HG03175 (cell line): Measurements from ENCODE around the gene ZBTB43.
"Not testable (repeated sequence)": the region's sequence is repeated elsewhere in the genome, so short reads cannot be mapped to it uniquely, and the experiment has no call there.

Experiments used
- ATAC-seq: cut with Tn5 transposase; IDR thresholded peaks from one replicate; pipeline ENCODE4 v1.9.1; 2021; ENCODE audit warnings: mild to moderate bottlenecking, moderate library complexity; ENCODE audit not compliant: unreplicated experiment

Gene ZBTB43

DNA sequence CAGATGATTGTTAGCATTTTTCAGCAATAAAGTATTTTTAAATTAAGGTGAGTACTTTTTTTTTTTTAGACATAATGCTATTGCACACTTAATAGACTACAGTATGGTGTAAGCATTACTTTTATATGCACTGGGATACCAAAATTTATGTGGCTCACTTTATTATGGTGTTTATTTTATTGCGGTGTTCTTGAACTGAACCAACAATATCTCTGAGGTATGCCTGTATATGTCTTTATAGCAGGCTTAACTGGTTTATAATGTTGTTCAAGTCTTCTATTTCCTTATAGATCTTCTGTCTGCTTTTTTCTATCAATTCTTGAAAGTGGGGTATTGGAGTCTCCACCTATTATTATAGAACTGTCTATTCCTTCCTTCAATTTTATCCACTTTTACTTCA is 18.0 kb downstream of the ZBTB43 start:
- ATAC-seq = no peak

DNA sequence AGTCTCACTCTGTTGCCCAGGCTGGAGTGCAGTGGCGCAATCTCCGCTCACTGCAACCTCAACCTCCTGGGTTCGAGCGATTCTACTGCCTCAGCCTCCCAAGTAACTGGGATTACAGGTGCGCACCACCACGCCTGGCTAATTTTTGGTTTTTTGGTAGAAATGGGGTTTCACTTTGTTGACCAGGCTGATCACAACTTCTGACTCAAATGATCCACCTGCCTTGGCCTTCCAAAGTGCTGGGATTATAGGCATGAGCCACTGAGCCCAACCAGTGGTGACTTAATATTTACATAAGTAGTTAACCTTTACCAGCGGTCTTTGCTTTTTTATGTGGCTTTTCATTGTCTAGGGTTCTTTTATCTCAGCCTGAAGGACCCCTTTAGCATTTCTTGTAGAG is 19.2 kb downstream of the ZBTB43 start:
- not testable (repeated sequence) for ATAC-seq

DNA sequence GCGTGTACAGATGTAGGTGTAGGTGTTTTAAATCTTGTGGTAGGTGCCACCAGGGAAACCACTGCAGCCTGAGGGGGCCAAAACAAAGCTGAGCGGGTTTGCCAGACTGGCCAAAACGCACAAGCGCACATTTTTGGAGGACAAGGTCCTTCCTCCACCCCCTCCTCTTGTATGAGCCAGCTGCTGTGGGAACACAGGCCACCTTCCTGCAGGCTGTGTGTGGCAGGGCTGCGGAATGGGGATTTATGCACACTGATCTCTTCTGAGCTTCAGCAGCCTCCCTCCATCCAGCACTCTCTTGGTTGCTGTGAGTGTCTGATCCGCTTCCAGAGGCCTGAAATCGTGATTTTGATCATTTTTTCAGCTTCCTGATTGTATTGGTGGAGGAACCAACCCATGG is 22.4 kb downstream of the ZBTB43 start:
- ATAC-seq = no peak

DNA sequence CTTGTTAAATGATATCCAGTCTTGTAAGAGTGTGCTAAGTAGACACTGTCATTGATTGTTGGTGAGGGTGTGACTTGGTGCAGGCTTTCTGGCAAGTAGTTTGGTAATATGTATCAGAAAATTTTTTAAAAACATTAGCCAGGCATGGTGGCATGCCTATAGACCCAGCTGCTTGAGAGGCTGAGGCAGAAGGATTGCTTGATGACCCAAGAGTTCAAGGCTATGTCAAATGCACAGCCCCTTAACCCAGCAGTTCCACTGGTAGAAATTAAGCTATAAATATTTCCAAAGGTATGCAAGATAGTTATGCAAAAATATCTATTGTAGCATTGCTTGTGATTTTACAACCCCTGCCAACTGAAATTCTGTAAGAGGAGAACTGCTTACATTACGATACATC is 24.2 kb downstream of the ZBTB43 start:
- no peak for ATAC-seq

DNA sequence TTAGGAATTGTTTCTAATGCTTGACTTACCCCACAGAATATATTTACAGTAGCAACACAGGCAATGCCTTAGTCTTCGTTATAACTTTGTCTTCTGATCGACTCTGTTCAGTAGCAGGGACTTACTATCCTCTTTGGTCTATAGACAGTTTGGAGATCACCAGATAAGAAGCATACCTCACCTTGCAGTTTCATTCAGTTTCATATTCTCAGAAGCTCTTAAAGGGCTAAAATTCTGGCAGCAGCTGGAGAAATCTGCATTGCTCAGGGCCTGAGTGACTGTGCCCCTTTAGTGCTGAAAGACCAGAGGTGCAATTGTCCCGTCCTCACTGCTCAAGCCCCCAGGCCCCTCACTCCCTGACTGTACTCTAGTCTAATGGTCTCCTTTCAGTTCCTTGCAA is 26.0 kb downstream of the ZBTB43 start:
- no peak for ATAC-seq

DNA sequence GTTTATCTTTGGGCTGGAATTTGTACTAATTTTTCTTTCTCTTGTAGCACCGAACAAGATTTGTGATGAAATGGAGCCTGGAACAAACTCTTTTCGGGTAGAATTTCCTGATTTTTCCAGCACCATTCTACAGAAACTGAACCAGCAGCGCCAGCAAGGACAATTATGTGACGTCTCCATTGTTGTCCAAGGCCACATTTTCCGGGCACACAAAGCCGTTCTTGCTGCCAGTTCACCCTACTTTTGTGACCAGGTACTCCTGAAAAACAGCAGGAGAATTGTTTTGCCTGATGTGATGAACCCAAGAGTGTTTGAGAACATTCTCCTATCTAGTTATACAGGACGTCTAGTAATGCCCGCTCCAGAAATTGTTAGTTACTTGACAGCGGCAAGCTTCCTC is 27.6 kb downstream of the ZBTB43 start:
- no peak for ATAC-seq

DNA sequence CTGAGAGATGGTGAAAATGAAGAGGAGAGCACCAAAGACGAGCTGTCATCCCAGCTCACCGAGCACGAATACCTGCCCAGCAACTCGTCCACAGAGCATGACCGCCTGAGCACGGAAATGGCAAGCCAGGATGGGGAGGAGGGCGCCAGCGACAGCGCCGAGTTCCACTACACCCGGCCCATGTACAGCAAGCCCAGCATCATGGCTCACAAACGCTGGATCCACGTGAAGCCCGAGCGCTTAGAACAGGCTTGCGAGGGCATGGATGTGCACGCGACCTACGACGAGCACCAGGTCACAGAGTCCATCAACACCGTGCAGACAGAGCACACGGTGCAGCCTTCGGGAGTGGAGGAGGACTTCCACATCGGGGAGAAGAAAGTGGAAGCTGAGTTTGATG is 28.2 kb downstream of the ZBTB43 start:
- ATAC-seq = no peak

DNA sequence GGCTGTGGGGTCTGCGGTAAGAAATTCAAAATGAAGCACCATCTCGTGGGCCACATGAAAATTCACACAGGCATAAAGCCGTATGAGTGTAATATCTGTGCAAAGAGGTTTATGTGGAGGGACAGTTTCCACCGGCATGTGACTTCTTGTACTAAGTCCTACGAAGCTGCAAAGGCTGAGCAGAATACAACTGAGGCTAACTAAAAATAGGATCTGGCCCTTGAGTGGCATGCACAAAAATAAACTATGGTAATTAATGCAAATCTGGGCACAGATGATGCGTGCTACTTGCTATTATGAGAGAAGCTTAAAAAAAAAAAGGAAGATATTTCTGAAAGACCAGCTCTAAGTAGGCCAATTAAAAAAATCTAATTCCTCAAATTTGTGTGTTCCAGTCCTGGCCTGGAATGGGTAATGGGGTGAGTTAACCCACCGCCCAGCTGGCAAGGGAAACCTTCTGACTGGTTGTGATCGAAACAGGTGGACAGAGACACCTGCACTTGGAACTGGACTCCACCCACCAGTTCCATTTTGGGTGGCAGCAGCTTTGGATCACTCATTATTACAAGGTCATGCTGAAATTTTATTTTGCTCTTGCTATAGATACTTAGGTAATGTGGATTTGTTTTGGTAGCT is 29.0 kb downstream of the ZBTB43 start:
- no peak for ATAC-seq

DNA sequence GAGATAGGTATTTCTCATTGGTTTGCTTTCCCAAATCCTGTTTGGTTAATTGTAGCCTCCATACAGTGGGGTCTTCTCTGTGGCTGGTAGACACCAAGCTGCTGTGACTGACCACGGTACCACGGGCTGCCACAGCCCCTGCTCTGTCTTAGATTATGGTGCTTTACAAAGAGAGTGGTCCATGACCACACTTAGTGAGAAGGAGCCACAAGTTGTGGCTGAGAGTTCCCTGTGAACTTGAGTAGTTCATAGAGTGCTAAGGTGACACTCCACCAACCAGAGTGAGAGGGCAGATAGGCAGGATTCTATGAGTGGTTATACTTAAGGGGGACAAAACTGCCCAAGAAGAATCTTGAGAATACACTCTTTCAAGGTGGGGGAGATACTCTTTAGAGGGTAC is 29.8 kb downstream of the ZBTB43 start:
- ATAC-seq = no peak

DNA sequence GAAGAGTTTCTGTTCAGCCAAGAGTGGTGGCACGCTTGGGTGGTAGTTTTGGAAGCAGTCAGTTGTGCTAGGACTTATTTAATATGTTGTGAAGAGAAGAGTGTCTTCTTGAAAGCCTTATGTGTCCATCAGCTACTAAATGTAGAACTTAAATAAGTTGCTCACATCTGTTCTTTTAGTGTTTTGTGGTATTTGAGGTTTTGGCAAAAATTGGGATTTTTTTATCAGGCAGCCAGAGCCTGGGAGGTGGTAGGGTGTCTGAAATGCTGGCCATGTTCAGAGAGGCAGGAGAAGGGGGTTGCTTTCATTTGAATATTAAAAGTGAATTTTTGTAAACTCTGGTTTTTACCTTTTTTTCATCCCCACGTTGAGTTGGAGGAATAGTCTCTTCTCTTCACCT is 31.4 kb downstream of the ZBTB43 start:
- no peak for ATAC-seq

DNA sequence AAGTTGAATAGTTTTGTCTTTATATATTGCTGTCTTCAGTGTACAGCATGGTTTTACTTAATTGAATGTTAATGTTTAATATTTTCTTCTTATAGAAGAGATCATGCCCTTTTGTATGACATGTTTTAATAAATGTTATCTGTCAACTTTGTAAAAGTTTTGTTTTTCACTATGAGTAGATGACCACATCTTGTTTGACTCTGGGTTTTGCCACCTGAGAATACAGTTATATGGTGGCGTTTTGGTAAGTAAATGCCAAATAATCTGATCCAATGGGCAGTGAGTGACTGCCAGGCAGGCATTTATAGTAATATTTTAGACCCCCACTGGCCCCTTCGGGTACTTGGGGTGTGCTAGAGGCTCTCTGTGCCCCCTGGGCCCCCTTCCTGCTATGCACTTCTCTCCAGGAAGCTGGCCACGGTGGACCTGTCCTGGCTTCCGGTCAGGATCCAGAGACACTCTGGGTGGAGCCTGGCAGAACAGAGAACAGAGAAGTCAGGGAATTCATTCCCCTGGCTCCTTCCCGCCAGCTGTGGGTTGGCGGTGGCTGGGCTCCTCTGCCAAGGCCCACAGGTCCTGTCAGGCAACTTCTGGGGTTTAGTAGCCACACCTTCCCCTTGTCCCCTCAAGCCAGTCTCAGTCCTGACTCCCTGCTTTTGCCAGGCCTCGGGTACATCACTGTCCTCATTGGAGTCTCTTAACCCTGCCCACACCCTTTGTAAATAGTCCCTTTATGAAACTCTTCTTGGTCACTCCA is 33.4 kb downstream of the ZBTB43 start:
- ATAC-seq = peak; percentile 10

DNA sequence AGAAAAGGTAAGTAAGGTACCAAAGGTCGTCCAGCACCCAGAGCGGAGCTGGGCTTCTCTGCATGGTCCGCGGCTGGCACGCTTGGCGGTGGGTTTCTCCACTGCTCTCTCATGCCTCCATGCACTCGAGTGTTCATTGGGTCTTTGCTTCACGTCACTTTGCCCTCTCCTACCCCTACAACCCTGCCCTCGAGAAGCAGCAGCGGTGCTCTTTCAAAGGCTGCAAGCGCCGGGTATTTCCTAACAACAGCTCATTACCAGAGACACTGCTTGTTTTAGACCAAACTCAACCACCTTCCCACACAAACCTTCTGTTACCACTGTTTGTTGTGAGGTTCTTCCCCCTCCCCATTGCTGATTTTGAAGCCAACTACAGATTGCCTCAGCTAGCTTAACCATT is 34.1 kb downstream of the ZBTB43 start:
- ATAC-seq = peak; percentile 40

DNA sequence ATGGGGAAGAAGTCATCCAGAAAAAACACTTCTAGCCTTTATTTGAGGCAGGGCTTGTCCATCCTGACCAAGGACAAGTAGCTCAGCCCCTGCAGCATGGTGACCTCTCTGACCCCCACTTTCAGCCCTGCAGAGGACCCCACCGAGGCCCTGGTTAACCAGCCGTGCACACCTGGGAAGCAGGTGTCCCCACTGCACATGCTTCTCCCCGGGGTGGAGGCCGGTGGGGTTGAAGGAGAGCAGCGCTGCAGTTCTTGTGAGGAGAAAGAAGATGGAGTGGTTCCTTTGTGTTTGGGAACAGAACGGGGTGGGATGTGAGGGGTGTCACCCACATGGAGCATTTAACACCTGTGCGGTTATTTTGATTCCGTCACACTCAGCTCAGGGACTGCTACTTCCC is 34.5 kb downstream of the ZBTB43 start:
- no peak for ATAC-seq

DNA sequence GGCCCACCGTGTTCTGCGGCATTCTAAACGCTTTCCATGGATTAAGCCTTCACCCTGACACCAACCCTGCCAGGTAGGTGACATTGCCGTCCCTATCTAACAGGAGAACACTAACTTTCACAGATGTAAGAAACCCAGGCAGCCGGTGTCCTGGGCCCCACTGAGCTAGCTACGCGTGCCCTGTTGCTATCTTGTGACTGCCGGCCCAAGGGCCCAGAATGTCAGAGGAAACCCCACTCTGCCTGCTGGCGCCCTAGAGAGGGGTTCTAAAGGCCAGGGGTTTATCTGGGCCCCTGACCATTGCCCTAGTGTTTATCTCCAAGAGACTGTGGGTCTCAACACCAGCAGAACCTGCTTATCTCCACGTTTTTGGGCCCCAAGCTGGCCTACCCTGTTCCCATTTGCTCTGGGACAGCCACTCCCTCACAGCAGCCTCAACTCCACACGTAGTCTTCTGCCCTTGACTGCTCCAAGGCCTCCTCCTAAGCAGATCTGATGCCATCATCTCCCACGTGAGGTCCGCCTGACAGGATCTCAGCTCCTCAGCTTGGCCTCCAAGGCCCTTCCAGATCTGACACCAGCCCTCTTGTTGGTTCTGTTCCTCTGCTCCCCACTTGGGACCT is 37.5 kb downstream of the ZBTB43 start:
- no peak for ATAC-seq

DNA sequence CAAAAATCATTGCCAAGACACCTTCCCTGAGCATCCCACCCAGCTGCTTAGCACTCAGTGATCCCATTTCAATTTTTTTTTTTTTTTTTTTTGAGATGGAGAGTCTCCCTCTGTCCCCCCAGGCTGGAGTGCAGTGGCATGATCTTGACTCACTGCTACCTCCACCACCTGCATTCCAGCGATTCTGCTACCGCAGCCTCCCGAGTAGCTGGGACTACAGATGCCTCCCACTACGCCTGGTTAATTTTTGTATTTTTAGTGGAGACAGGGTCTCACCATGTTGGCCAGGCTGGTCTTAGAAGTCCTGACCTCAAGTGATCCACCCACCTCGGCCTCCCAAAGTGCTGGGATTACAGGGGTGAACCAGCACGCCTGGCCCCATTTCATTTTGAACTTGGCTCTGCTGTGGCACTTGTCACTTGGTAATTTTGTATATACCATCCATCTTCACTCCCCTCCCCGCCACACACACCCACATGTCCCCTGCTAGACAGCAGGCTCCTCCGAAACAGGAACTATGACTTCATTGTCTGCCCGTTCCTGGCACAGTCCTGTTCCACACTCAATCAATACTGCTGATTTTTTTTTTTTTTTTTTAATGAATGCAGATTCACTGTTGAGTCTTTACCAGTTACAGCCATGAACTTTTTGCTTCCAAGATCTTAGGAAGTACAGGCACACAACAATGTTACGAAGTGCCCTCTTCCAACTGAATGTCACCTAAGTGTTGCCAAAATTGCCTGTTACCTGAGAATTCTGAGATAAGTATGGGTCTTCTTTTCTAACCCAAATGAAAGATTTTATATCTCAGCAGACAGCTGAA is 38.3 kb downstream of the ZBTB43 start:
- ATAC-seq = no peak

DNA sequence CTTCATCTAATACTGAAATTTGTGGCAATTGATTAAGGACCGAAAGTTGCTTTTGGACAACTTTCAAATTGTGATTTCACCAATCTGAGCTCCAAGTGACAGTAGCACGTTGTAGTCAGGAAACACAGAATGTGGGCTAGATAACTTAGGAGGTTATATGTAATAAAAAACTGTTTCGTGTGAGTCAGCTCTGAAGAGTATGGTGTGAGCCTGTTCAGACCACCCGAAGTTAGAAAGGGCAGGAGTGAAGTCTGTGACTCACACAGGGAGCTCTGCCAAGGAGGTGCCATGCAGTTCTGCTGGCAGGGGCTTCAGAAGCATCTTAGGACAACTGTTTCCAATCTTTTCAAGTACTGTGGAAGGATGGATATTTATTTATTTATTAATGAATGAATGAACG is 39.2 kb downstream of the ZBTB43 start:
- no peak for ATAC-seq

DNA sequence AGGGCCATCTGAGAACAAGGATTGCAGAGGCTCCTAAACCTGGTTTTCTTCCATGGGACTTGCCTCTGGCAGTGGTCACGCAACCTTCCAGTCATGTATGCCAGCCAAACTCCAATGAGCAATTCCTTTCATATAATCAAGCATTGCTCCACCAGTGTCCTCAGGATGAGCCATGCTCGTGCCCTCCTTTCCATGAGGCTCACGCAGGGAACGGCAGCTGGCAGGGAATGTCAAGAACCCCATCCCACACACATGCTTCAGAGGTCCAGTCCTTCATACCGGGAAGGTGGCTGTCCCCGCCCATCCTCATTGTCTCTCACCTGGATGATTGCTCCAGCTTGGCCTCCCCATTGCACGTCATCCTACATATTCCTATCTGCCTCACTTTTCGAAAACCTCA is 42.2 kb downstream of the ZBTB43 start:
- no peak for ATAC-seq

DNA sequence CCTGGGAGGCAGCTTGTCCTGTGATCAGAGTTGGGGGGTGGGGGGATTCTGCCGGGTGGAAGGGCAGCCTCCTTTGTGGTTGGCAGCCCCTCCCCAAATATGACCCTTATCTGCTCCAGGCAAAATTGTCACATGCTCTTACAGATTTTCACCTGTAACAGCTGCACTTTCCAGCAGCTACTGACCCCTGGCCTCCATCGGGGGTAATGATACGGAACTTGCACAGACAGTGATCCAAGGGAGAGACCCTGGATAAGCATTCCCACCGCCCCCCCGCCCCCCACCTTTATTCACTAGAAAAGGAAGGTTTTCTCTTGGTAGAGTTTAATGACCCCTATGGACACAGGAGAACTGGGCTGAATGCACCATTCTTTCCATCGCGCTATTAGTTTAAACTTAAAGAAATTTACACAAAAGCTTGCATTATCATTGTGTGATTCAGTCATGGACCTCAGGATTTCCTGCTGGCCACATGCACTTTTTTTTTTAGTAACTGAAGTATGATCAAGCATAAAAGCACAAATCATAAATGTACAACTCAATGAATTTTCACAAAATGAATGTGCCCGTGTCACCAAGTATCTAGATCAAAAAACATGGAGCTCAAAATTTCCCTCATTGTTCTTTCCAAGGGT is 44.9 kb downstream of the ZBTB43 start:
- no peak for ATAC-seq

DNA sequence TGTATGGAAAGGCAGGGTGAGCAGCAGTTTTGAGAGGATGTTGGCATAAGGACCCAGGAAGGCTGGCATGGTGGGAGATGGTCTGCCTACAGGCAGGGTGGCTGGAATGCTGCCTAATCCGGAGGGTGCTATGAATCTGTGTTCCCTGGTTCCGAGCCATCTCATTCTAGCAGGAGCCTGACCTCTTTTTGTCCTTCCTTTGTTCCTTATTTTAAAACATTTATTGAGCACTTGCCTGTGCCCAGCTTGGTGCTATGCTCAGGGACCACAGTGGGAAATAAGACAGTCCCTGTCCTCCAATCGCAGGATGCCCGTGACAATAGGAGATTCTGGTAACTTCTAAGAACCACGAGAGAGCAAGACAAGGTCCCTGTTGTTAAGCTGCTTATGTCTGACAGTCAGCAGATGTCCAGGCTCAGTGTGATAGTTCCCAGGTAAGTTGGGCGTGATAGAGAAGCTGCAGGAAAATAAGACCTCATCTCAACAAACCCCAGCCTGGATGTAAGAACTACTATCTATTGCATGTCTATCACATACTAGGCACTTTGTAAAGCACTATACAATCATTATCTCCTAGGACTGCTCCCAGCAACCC is 46.5 kb downstream of the ZBTB43 start:
- no peak for ATAC-seq

DNA sequence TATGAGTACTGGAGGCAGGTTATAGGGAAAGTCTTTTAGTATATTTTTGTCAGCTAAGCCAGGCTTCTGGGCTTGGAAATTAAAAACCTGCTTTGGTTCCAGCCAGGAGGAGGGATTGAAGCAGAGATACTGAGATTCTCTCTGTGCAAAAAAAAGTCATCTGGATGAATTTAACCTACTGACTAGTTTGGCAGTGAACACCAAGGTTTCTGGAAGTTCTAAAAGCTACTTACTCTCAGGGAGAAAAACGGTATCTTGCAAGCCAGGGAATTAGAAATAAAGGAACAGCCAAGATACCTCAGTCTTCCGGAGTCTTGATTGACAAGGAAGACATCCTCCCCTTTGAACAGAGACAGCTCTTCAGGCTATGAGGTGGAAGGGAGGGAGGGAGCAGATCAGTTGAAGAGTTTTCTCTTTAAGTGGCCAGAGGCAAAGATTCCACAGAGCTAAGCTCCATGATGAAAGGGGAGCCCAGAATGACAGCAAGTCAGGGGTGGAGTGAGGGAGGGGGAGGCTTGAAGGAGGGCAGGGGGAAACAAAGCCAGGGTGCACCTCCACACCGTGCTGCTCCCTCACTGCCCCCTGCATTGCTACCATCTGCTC is 47.3 kb downstream of the ZBTB43 start:
- no peak for ATAC-seq
